Measurements from ENCODE around the gene MEIOSIN.

DNA sequence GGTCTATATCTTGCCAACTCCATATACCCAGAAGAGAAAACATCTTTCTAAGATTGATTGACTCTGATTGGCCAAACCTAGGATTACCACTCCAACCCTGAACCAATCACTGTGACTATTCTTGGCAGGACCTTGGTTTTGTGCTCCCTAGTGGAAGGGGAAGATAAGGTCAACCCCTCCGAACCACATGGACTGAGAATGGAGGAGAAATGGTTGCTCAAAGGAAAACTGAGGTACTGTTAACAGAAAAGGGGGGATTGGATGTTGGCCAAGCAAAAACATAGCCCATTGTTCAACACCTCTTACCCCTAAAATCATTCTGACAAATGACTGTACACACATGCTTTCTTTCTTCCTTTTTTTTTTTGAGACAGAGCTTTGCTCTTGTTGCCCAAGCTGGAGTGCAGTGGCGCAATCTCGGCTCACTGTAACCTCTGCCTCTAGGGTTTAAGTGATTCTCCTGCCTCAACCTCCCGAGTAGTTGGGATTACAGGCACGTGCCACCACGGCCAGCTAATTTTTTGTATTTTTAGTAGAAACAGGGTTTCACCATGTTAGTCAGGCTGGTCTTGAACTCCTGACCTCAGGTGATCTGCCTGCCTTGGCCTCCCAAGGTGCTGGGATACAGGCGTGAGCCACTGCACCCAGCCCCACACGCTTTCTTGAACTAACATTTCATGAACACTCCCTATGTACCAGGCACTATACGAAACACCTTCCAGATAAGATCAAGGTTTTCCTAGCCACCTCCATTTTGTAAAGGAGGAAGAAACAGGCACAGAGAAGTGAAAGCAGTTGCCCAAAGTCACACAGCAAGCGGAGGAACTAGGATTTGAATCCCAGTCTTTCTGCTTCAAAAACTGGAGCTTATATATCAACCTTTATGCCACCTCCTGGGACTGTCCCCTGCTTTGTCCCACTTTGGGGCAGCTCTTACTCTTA is 6.5 kb downstream of the MEIOSIN start:
- TF ChIP-seq KLF16 (IDR thresholded peaks at IDR 0.05) (no peak), HNRNPUL1 (IDR thresholded peaks at IDR 0.05; ENCODE audit: low read length) (no peak), IRF2 (CRISPR knock-in tag; IDR thresholded peaks at IDR 0.05) (no peak), POLR2A (conservative IDR thresholded peaks at IDR 0.05) (peak; percentile 88), NFIC (IDR thresholded peaks at IDR 0.05) (peak; percentile 30; the same call in 1 of the 2 replicates), ZFP36 (IDR thresholded peaks at IDR 0.05; ENCODE audit: low read depth, low read length, partially characterized antibody) (peak; percentile 94)
- TF ChIP-seq, protein P1, sequence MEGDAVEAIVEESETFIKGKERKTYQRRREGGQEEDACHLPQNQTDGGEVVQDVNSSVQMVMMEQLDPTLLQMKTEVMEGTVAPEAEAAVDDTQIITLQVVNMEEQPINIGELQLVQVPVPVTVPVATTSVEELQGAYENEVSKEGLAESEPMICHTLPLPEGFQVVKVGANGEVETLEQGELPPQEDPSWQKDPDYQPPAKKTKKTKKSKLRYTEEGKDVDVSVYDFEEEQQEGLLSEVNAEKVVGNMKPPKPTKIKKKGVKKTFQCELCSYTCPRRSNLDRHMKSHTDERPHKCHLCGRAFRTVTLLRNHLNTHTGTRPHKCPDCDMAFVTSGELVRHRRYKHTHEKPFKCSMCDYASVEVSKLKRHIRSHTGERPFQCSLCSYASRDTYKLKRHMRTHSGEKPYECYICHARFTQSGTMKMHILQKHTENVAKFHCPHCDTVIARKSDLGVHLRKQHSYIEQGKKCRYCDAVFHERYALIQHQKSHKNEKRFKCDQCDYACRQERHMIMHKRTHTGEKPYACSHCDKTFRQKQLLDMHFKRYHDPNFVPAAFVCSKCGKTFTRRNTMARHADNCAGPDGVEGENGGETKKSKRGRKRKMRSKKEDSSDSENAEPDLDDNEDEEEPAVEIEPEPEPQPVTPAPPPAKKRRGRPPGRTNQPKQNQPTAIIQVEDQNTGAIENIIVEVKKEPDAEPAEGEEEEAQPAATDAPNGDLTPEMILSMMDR (IDR thresholded peaks at IDR 0.05 in 2 of 3, conservative IDR thresholded peaks at IDR 0.05 in 1 of 3; ENCODE audit: insufficient read depth in 2 of 3, low read depth in 1 of 3, low read length in 3 of 3): peak in 2 of 3 experiments; percentile 37 to 38; a peak in 3 of 6 replicates
